Erythroblast (primary cell): ENCODE results near the gene DSCAML1.

ENCODE experiments used
- DNase-seq, 2 experiments: peaks; one replicate each; lab custom pipeline; 2025; lab: John Stamatoyannopoulos, UW
- GATA1 ChIP-seq: IDR thresholded peaks from 2 replicates; pipeline ENCODE4 v1.6.1; 2011; ENCODE audit warnings: low read depth, mild to moderate bottlenecking, control low read depth, low read length, moderate library complexity
- POLR2A ChIP-seq: IDR thresholded peaks from 2 replicates; pipeline ENCODE4 v1.6.1; 2011; ENCODE audit warnings: mild to moderate bottlenecking, low read length

DSCAML1 gene

GRCh38 chr11:117697319-117697718, 99.7 kb downstream of the DSCAML1 start:
- DNase-seq: no peak
- TF ChIP-seq GATA1 (no peak), POLR2A (no peak)

- DNase-seq: no peak
- TF ChIP-seq GATA1: no peak
- TF ChIP-seq POLR2A: no peak
Measured at GRCh38 chr11:117696540-117696939, 100.5 kb downstream of the DSCAML1 start.

- no peak for DNase-seq
- TF ChIP-seq GATA1: no peak
- TF ChIP-seq POLR2A: no peak
Measured at GRCh38 chr11:117693344-117693743, 103.7 kb downstream of the DSCAML1 start.

- DNase-seq: no peak
- TF ChIP-seq GATA1 (no peak), POLR2A (no peak)
Measured at GRCh38 chr11:117691516-117691915, 105.5 kb downstream of the DSCAML1 start.

- no peak for TF ChIP-seq POLR2A
- TF ChIP-seq GATA1: no peak
- DNase-seq: no peak
Measured at GRCh38 chr11:117691218-117691514, 105.8 kb downstream of the DSCAML1 start.

- no peak for DNase-seq
- no peak for TF ChIP-seq GATA1
- TF ChIP-seq POLR2A: no peak
Measured at GRCh38 chr11:117690484-117691217, 106.4 kb downstream of the DSCAML1 start.

- TF ChIP-seq POLR2A (no peak), GATA1 (no peak)
- no peak for DNase-seq
Measured at GRCh38 chr11:117688255-117688797, 108.7 kb downstream of the DSCAML1 start.

- no peak for TF ChIP-seq POLR2A
- TF ChIP-seq GATA1: no peak
- DNase-seq: no peak
Measured at GRCh38 chr11:117687776-117688175, 109.2 kb downstream of the DSCAML1 start.

- TF ChIP-seq POLR2A (no peak), GATA1 (no peak)
- DNase-seq: no peak
Measured at GRCh38 chr11:117686711-117687110, 110.3 kb downstream of the DSCAML1 start.

- TF ChIP-seq GATA1 (no peak), POLR2A (no peak)
- no peak for DNase-seq
Measured at GRCh38 chr11:117685566-117685965, 111.5 kb downstream of the DSCAML1 start.

GRCh38 chr11:117684731-117685130, 112.3 kb downstream of the DSCAML1 start:
- DNase-seq: no peak
- TF ChIP-seq GATA1: no peak
- TF ChIP-seq POLR2A: no peak

- DNase-seq: no peak
- TF ChIP-seq POLR2A (no peak), GATA1 (no peak)
Measured at GRCh38 chr11:117684111-117684510, 112.9 kb downstream of the DSCAML1 start.

GRCh38 chr11:117681438-117681837, 115.6 kb downstream of the DSCAML1 start:
- TF ChIP-seq POLR2A: no peak
- no peak for TF ChIP-seq GATA1
- no peak for DNase-seq

GRCh38 chr11:117679461-117679860, 117.6 kb downstream of the DSCAML1 start:
- DNase-seq: no peak
- TF ChIP-seq POLR2A: no peak
- no peak for TF ChIP-seq GATA1
